ENCODE data around the gene SLC25A13. TPM values are rescaled to one million over a fixed set of nuclear protein-coding genes. Genes with fewer than 3 reads are reported as not detected.

Gene SLC25A13
- total RNA-seq, 4 donors from 2014 or later, result 9.2 to 30.8 (median 13.6) TPM

DNA sequence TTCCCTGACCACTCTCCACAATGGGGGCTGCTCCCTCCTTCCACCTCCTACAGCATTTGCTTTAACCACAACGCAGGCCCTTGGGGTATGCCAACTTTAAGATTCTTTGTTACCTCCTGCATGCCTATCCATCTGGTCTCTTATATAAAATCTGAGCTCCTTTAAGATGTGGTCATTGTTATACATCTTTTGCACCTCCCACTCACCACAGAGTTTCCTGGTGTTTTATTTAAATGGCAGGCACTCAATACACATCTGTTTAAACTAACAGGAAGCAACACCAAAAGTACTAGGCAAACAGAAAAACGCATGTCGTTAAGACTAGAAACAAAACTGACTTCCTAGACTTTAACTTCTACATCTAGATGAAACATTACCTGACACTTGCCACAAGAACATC, 36.3 kb downstream of the SLC25A13 start:
- intact Hi-C loops (cut with DNase I; ENCODE audit: low total_unique reads), result no loop called here
- in situ Hi-C loops (cut with MboI; ENCODE audit: low sequenced_read_pairs in 4 of 4), result no loop called here
- DNase-seq (no peak), ATAC-seq (no peak)
- H3K4me1 ChIP-seq, result peaks cover 8 to 12% of the 10 kb centered on the region in 2 donors
- TF ChIP-seq, protein P1, sequence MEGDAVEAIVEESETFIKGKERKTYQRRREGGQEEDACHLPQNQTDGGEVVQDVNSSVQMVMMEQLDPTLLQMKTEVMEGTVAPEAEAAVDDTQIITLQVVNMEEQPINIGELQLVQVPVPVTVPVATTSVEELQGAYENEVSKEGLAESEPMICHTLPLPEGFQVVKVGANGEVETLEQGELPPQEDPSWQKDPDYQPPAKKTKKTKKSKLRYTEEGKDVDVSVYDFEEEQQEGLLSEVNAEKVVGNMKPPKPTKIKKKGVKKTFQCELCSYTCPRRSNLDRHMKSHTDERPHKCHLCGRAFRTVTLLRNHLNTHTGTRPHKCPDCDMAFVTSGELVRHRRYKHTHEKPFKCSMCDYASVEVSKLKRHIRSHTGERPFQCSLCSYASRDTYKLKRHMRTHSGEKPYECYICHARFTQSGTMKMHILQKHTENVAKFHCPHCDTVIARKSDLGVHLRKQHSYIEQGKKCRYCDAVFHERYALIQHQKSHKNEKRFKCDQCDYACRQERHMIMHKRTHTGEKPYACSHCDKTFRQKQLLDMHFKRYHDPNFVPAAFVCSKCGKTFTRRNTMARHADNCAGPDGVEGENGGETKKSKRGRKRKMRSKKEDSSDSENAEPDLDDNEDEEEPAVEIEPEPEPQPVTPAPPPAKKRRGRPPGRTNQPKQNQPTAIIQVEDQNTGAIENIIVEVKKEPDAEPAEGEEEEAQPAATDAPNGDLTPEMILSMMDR (IDR thresholded peaks at IDR 0.05 in 4 of 5, conservative IDR thresholded peaks at IDR 0.05 in 1 of 5), result no peak
- no peak for TF ChIP-seq POLR2A (IDR thresholded peaks at IDR 0.05)
- H3K27ac ChIP-seq, result no peak overlapping the region
- H3K9me3 ChIP-seq, result no peaks in the 10 kb centered on the region
- H3K36me3 ChIP-seq, result no peaks in the 10 kb centered on the region
- H3K27me3 ChIP-seq, result no peaks in the 10 kb centered on the region
- no peak overlapping the region for H3K4me3 ChIP-seq

DNA sequence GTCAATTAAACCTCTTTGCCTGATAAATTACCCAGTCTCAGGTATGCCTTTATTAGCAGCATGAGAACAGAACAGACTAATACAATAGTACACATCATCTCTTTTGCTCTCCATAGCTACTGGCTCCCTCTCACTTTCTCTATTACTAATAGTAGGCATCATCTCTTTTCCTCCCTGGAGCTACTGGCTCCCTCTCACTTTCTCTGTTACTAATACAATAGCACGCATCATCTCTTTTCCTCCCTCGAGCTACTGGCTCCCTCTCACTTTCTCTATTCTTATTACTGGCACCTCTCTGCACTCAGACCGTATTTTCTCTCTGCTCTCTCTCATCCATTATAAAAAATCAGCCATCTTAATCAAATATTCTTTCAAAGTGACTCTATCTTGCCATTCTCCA, 37.1 kb downstream of the SLC25A13 start:
- in situ Hi-C loops (cut with MboI; ENCODE audit: low sequenced_read_pairs in 4 of 4), result no loop called here
- ATAC-seq (no peak), DNase-seq (no peak)
- Histone ChIP-seq H3K27me3 (no peaks in the 10 kb centered on the region), H3K9me3 (no peaks in the 10 kb centered on the region), H3K4me1 (peaks cover 8 to 12% of the 10 kb centered on the region in 2 donors), H3K36me3 (no peaks in the 10 kb centered on the region), H3K4me3 (no peak overlapping the region), H3K27ac (no peak overlapping the region)
- no peak for TF ChIP-seq POLR2A (IDR thresholded peaks at IDR 0.05)
- TF ChIP-seq, protein P1 (IDR thresholded peaks at IDR 0.05 in 4 of 5, conservative IDR thresholded peaks at IDR 0.05 in 1 of 5), result no peak
- intact Hi-C loops (cut with DNase I; ENCODE audit: low total_unique reads), result no loop called here

DNA sequence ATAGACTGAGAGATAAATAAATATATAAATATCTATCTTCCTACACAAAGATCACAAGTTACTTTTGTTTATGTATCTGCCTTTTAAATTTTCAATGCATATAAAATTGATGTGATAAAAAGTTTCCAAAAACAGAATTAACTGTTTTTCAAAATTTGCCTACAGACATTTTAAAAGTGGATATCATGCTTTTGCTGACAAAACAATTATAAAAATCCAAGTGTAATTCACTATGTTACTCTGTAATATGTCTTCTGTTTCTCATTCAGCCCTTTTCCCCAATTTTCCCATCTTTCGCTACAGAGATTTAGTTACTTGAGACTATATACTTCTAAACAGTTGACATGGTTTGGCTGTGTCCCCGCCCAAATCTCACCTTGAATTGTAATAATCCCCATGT, 37.7 kb downstream of the SLC25A13 start:
- H3K4me1 ChIP-seq, result peaks cover 8 to 12% of the 10 kb centered on the region in 2 donors

GRCh38 chr7:96282835-96283234, 39.1 kb downstream of the SLC25A13 start:
- Histone ChIP-seq H3K27ac (no peak overlapping the region), H3K9me3 (no peaks in the 10 kb centered on the region), H3K27me3 (no peaks in the 10 kb centered on the region), H3K36me3 (no peaks in the 10 kb centered on the region), H3K4me1 (peaks cover 8 to 12% of the 10 kb centered on the region in 2 donors), H3K4me3 (no peak overlapping the region)
- intact Hi-C loops (cut with DNase I; ENCODE audit: low total_unique reads) (no loop called here), in situ Hi-C loops (cut with MboI; ENCODE audit: low sequenced_read_pairs in 4 of 4) (no loop called here)
- DNase-seq (no peak), ATAC-seq (no peak)
- TF ChIP-seq, protein P1 (IDR thresholded peaks at IDR 0.05 in 4 of 5, conservative IDR thresholded peaks at IDR 0.05 in 1 of 5), result no peak
- TF ChIP-seq POLR2A (IDR thresholded peaks at IDR 0.05), result no peak

More for the DNA sequence above, 37.7 kb downstream of the SLC25A13 start:
- DNase-seq (no peak), ATAC-seq (no peak)
- in situ Hi-C loops (cut with MboI; ENCODE audit: low sequenced_read_pairs in 4 of 4), result no loop called here
- no peak overlapping the region for H3K4me3 ChIP-seq
- no peaks in the 10 kb centered on the region for H3K9me3 ChIP-seq
- H3K36me3 ChIP-seq, result no peaks in the 10 kb centered on the region
- no peaks in the 10 kb centered on the region for H3K27me3 ChIP-seq
- TF ChIP-seq, protein P1 (IDR thresholded peaks at IDR 0.05 in 4 of 5, conservative IDR thresholded peaks at IDR 0.05 in 1 of 5), result no peak
- no peak for TF ChIP-seq POLR2A (IDR thresholded peaks at IDR 0.05)
- H3K27ac ChIP-seq, result no peak overlapping the region
- intact Hi-C loops (cut with DNase I; ENCODE audit: low total_unique reads), result no loop called here

DNA sequence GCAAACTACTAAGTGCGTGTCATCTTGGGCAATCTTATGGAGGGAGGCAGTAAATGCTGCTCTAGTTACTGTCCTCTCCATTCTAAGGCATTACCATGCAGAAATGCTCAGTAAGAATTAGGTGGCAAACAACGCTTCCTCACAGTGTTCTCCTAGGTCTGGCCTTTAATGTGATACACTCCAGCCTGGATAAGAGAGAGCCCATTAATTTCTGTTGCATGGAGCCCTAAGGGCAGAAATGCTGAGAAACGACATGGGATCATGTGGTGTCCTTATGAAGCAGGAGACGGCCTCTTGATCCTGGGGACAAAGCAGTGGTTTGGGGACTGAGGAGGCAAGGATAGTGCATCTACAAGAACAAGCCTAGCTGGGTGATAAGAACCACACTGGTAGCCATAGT, 44.0 kb downstream of the SLC25A13 start:
- Histone ChIP-seq H3K4me3 (no peak overlapping the region), H3K27me3 (no peaks in the 10 kb centered on the region), H3K4me1 (peaks cover 0 to 2% of the 10 kb centered on the region in 2 donors), H3K9me3 (no peaks in the 10 kb centered on the region), H3K27ac (no peak overlapping the region), H3K36me3 (peaks cover 0 to 10% of the 10 kb centered on the region in 2 donors)
- DNase-seq, result no peak
- TF ChIP-seq POLR2A (IDR thresholded peaks at IDR 0.05), result no peak
- TF ChIP-seq, protein P1 (IDR thresholded peaks at IDR 0.05 in 4 of 5, conservative IDR thresholded peaks at IDR 0.05 in 1 of 5), result no peak
- in situ Hi-C loops (cut with MboI; ENCODE audit: low sequenced_read_pairs in 4 of 4) (no loop called here), intact Hi-C loops (cut with DNase I; ENCODE audit: low total_unique reads) (no loop called here)
- ATAC-seq, result no peak
